ENCODE results near the gene PC. TPM values are rescaled to one million over a fixed set of nuclear protein-coding genes. Genes with fewer than 3 reads are reported as not detected.
A peak's percentile ranks its signal among the peaks of the same experiment; 100 is the strongest.

PC gene
- total and polyA plus RNA-seq, 7 experiments from 2014 or later: 4.9 to 11.2 (median 9.5) TPM

GRCh38 chr11:66885469-66885868 lies 72.7 kb downstream of the PC start:
- Mint-ChIP-seq H3K27me3 (no peaks in the 10 kb centered on the region), H3K36me3 (peaks cover 0 to 3% (median 0%) of the 10 kb centered on the region in 5 donors), H3K4me3 (no peak overlapping the region), H3K9me3 (no peaks in the 10 kb centered on the region), H3K4me1 (peaks cover 7 to 25% (median 11%) of the 10 kb centered on the region in 7 donors), H3K27ac (no peak overlapping the region)
- Histone ChIP-seq H3K27me3 (ENCODE audit: control insufficient read depth in 2 of 2, insufficient read depth in 2 of 2, low read length in 2 of 2) (no peaks in the 10 kb centered on the region), H3K27ac (ENCODE audit: low read depth, low read length) (no peak overlapping the region), H3K4me3 (ENCODE audit: low read length) (no peak overlapping the region), H3K9me3 (ENCODE audit: control insufficient read depth in 2 of 3, low read length in 3 of 3) (no peaks in the 10 kb centered on the region), H3K4me1 (ENCODE audit: control insufficient read depth in 2 of 2, insufficient read depth in 2 of 2, low read length in 2 of 2) (peaks cover 0 to 10% of the 10 kb centered on the region in 2 donors), H3K36me3 (ENCODE audit: control insufficient read depth in 2 of 3, insufficient read depth in 3 of 3, low read length in 3 of 3) (no peaks in the 10 kb centered on the region)
- DNase-seq: no peak
- ChIA-PET CTCF (interaction anchor here (0.7 to 1.2 kb wide), 2 partner anchors 189 to 207 kb away, joined by 3 to 4 read pairs; no protein-coding TSS in a partner anchor), POLR2A (no interaction called here)
- no peak for ATAC-seq
- intact Hi-C loops (cut with micrococcal nuclease): no loop called here

GRCh38 chr11:66884443-66884842 lies 73.7 kb downstream of the PC start:
- intact Hi-C loops (cut with micrococcal nuclease): no loop called here
- Mint-ChIP-seq H3K27me3 (no peaks in the 10 kb centered on the region), H3K4me3 (no peak overlapping the region), H3K27ac (no peak overlapping the region), H3K4me1 (peaks cover 8 to 29% (median 18%) of the 10 kb centered on the region in 7 donors), H3K9me3 (no peaks in the 10 kb centered on the region), H3K36me3 (peaks cover 0 to 3% (median 0%) of the 10 kb centered on the region in 5 donors)
- Histone ChIP-seq H3K4me1 (ENCODE audit: control insufficient read depth in 2 of 2, insufficient read depth in 2 of 2, low read length in 2 of 2) (peaks cover 0 to 15% of the 10 kb centered on the region in 2 donors), H3K36me3 (ENCODE audit: control insufficient read depth in 2 of 3, insufficient read depth in 3 of 3, low read length in 3 of 3) (no peaks in the 10 kb centered on the region), H3K27ac (ENCODE audit: low read depth, low read length) (no peak overlapping the region), H3K4me3 (ENCODE audit: low read length) (no peak overlapping the region), H3K27me3 (ENCODE audit: control insufficient read depth in 2 of 2, insufficient read depth in 2 of 2, low read length in 2 of 2) (no peaks in the 10 kb centered on the region), H3K9me3 (ENCODE audit: control insufficient read depth in 2 of 3, low read length in 3 of 3) (no peaks in the 10 kb centered on the region)
- CTCF ChIA-PET: no interaction called here
- POLR2A ChIA-PET: no interaction called here
- ATAC-seq: no peak
- DNase-seq: no peak

GRCh38 chr11:66883016-66883965 lies 74.9 kb downstream of the PC start:
- intact Hi-C loops (cut with micrococcal nuclease): loop anchor here (1.0 kb wide), 1 partner anchor 189 kb away; no protein-coding TSS in a partner anchor
- H3K9me3 ChIP-seq (ENCODE audit: control insufficient read depth in 2 of 3, low read length in 3 of 3): no peaks in the 10 kb centered on the region
- ChIA-PET CTCF (interaction anchor here (0.8 to 2.3 kb wide), 2 partner anchors 13 to 180 kb away, joined by 3 to 6 read pairs; no protein-coding TSS in a partner anchor), POLR2A (no interaction called here)
- H3K27me3 Mint-ChIP-seq: no peaks in the 10 kb centered on the region
- no peak overlapping the region for H3K4me3 ChIP-seq (ENCODE audit: low read length)
- H3K4me1 Mint-ChIP-seq: peaks cover 8 to 29% (median 20%) of the 10 kb centered on the region in 7 donors
- H3K36me3 ChIP-seq (ENCODE audit: control insufficient read depth in 2 of 3, insufficient read depth in 3 of 3, low read length in 3 of 3): no peaks in the 10 kb centered on the region
- H3K4me1 ChIP-seq (ENCODE audit: control insufficient read depth in 2 of 2, insufficient read depth in 2 of 2, low read length in 2 of 2): peaks cover 0 to 15% of the 10 kb centered on the region in 2 donors
- no peaks in the 10 kb centered on the region for H3K27me3 ChIP-seq (ENCODE audit: control insufficient read depth in 2 of 2, insufficient read depth in 2 of 2, low read length in 2 of 2)
- H3K9me3 Mint-ChIP-seq: no peaks in the 10 kb centered on the region
- ATAC-seq (peak; percentile 72), DNase-seq (peak in 8 of 9 donors; percentile 37 to 68 (median 48))
- no peak overlapping the region for H3K4me3 Mint-ChIP-seq
- no peak overlapping the region for H3K27ac Mint-ChIP-seq
- H3K36me3 Mint-ChIP-seq: peaks cover 0 to 3% (median 0%) of the 10 kb centered on the region in 5 donors
- no peak overlapping the region for H3K27ac ChIP-seq (ENCODE audit: low read depth, low read length)

- ATAC-seq (no peak), DNase-seq (no peak)
- H3K27ac Mint-ChIP-seq: no peak overlapping the region
Observed at GRCh38 chr11:66882561-66883015, 75.6 kb downstream of the PC start.

GRCh38 chr11:66881927-66882452 lies 76.2 kb downstream of the PC start:
- intact Hi-C loops (cut with micrococcal nuclease): no loop called here

More at GRCh38 chr11:66882561-66883015, 75.6 kb downstream of the PC start:
- Mint-ChIP-seq H3K9me3 (no peaks in the 10 kb centered on the region), H3K4me3 (no peak overlapping the region), H3K27me3 (no peaks in the 10 kb centered on the region), H3K4me1 (peaks cover 8 to 29% (median 20%) of the 10 kb centered on the region in 7 donors), H3K36me3 (no peaks in the 10 kb centered on the region)
- peaks cover 0 to 15% of the 10 kb centered on the region in 2 donors for H3K4me1 ChIP-seq (ENCODE audit: control insufficient read depth in 2 of 2, insufficient read depth in 2 of 2, low read length in 2 of 2)
- ChIA-PET CTCF (interaction anchor here (0.8 to 2.3 kb wide), 2 partner anchors 12 to 179 kb away, joined by 3 to 6 read pairs; no protein-coding TSS in a partner anchor), POLR2A (no interaction called here)
- intact Hi-C loops (cut with micrococcal nuclease): loop anchor here (1.0 kb wide), 1 partner anchor 188 kb away; no protein-coding TSS in a partner anchor
- no peak overlapping the region for H3K27ac ChIP-seq (ENCODE audit: low read depth, low read length)
- no peaks in the 10 kb centered on the region for H3K27me3 ChIP-seq (ENCODE audit: control insufficient read depth in 2 of 2, insufficient read depth in 2 of 2, low read length in 2 of 2)
- H3K4me3 ChIP-seq (ENCODE audit: low read length): no peak overlapping the region
- H3K36me3 ChIP-seq (ENCODE audit: control insufficient read depth in 2 of 3, insufficient read depth in 3 of 3, low read length in 3 of 3): no peaks in the 10 kb centered on the region
- H3K9me3 ChIP-seq (ENCODE audit: control insufficient read depth in 2 of 3, low read length in 3 of 3): no peaks in the 10 kb centered on the region

DNA sequence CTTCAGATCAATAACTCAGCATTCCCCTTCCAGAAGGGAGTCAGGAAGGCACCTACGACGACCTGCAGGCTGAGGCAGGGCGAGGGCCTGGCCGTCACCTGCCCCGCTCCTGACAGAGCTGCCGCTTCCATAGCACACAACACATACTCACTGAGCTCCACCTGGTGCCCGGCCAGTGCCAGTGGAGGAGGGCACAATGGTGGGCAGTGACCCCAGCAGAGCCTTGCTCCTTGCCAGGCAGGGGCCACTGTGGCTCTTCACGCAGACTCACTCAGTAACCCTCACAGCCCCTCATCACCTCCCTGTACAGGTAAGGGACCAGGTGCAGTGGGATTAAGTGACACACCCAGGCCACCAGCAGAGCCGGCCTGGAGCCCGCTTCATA lies 76.7 kb downstream of the PC start:
- Histone ChIP-seq H3K27ac (ENCODE audit: low read depth, low read length) (no peak overlapping the region), H3K4me3 (ENCODE audit: low read length) (no peak overlapping the region), H3K9me3 (ENCODE audit: control insufficient read depth in 2 of 3, low read length in 3 of 3) (no peaks in the 10 kb centered on the region), H3K27me3 (ENCODE audit: control insufficient read depth in 2 of 2, insufficient read depth in 2 of 2, low read length in 2 of 2) (no peaks in the 10 kb centered on the region), H3K36me3 (ENCODE audit: control insufficient read depth in 2 of 3, insufficient read depth in 3 of 3, low read length in 3 of 3) (no peaks in the 10 kb centered on the region), H3K4me1 (ENCODE audit: control insufficient read depth in 2 of 2, insufficient read depth in 2 of 2, low read length in 2 of 2) (peaks cover 0 to 15% of the 10 kb centered on the region in 2 donors)
- intact Hi-C loops (cut with micrococcal nuclease): no loop called here
- Mint-ChIP-seq H3K4me3 (no peak overlapping the region), H3K4me1 (peaks cover 8 to 29% (median 20%) of the 10 kb centered on the region in 7 donors), H3K36me3 (no peaks in the 10 kb centered on the region), H3K9me3 (no peaks in the 10 kb centered on the region), H3K27me3 (no peaks in the 10 kb centered on the region), H3K27ac (peak overlapping the region in 1 of 9 donors; percentile 9)
- ChIA-PET POLR2A (interaction anchor here (1.0 kb wide), 1 partner anchor 139 kb away, joined by 3 read pairs; no protein-coding TSS in a partner anchor), CTCF (interaction anchor here (1.0 to 2.3 kb wide), 2 partner anchors 11 to 77 kb away, joined by 3 to 6 read pairs; partner anchors contain the start of gene PC)
- no peak for DNase-seq
- ATAC-seq: no peak

More at GRCh38 chr11:66881927-66882452, 76.2 kb downstream of the PC start:
- Mint-ChIP-seq H3K9me3 (no peaks in the 10 kb centered on the region), H3K4me3 (no peak overlapping the region), H3K27me3 (no peaks in the 10 kb centered on the region), H3K36me3 (no peaks in the 10 kb centered on the region), H3K27ac (no peak overlapping the region), H3K4me1 (peaks cover 8 to 29% (median 20%) of the 10 kb centered on the region in 7 donors)
- no peaks in the 10 kb centered on the region for H3K9me3 ChIP-seq (ENCODE audit: control insufficient read depth in 2 of 3, low read length in 3 of 3)
- H3K27me3 ChIP-seq (ENCODE audit: control insufficient read depth in 2 of 2, insufficient read depth in 2 of 2, low read length in 2 of 2): no peaks in the 10 kb centered on the region
- peaks cover 0 to 15% of the 10 kb centered on the region in 2 donors for H3K4me1 ChIP-seq (ENCODE audit: control insufficient read depth in 2 of 2, insufficient read depth in 2 of 2, low read length in 2 of 2)
- ChIA-PET POLR2A (no interaction called here), CTCF (interaction anchor here (0.8 to 2.3 kb wide), 2 partner anchors 12 to 179 kb away, joined by 3 to 6 read pairs; no protein-coding TSS in a partner anchor)
- no peaks in the 10 kb centered on the region for H3K36me3 ChIP-seq (ENCODE audit: control insufficient read depth in 2 of 3, insufficient read depth in 3 of 3, low read length in 3 of 3)
- no peak overlapping the region for H3K4me3 ChIP-seq (ENCODE audit: low read length)
- DNase-seq (no peak), ATAC-seq (no peak)
- H3K27ac ChIP-seq (ENCODE audit: low read depth, low read length): no peak overlapping the region

All from naive thymus-derived CD4-positive, alpha-beta T cell (primary cell).